ENCODE measurements around the gene ANAPC7.

The ANAPC7 gene

DNA sequence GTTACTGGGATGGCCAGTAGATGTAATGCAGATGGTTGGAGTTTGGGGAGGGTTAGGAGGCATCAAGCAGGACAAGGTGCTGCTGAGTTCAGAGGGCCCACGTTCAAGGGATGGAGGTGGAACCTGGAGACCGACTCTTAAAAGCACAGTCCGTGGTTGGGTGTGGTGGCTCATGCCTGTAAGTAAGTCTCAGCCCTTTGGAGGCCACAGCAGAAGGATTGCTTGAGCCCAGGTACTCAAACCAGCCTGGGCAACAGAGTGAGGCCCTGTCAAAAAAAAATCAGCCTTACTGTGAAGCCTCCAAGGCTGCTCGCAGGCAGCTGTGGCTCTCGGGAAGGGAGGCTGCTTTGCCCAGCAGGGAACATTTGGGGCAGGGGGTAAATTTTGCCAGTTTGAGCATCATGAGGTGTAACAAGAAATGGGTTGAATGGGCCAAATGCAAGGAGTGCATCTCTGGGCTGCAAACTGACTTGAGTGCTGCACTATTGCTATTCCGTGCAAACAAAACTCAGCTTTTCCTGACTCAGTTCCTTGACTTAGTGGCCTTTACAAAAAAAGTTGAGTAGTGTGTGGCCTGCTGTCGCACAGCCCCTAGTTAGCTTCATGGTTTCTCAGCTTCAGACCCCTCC lies 55.0 kb downstream of the ANAPC7 start:
- H3K4me1 ChIP-seq (ENCODE audit: control insufficient read depth, insufficient read depth, low read length) = no peaks in the 10 kb centered on the region
- H3K9me3 ChIP-seq (ENCODE audit: control insufficient read depth, insufficient read depth, low read depth, low read length) = no peaks in the 10 kb centered on the region
- POLR2A ChIA-PET = no interaction called here
- CTCF ChIA-PET = interaction anchor here (0.7 kb wide), 2 partner anchors 14 to 364 kb away, joined by 3 read pairs; no protein-coding TSS in a partner anchor
- H3K36me3 ChIP-seq (ENCODE audit: control insufficient read depth in 2 of 2, insufficient read depth in 1 of 2, low read length in 2 of 2) = peaks cover 22 to 81% of the 10 kb centered on the region in 2 experiments
- H3K27ac ChIP-seq (ENCODE audit: extremely low read depth, low read depth, low read length) = no peak overlapping the region
- no peak for TF ChIP-seq ZNF148 (tag by site-specific recombination; IDR thresholded peaks at IDR 0.05; ENCODE audit: borderline replicate concordance)
- no peak for TF ChIP-seq ZFP41 (tag by site-specific recombination; IDR thresholded peaks at IDR 0.05; ENCODE audit: borderline replicate concordance)
- TF ChIP-seq ZNF830 (tag by site-specific recombination; IDR thresholded peaks at IDR 0.05; ENCODE audit: low read depth) = no peak
- TF ChIP-seq ZSCAN5A (tag by site-specific recombination; IDR thresholded peaks at IDR 0.05) = no peak
- TF ChIP-seq ZNF23 (tag by site-specific recombination; IDR thresholded peaks at IDR 0.05; ENCODE audit: borderline replicate concordance) = no peak
- TF ChIP-seq ZNF140 (tag by site-specific recombination; IDR thresholded peaks at IDR 0.05) = no peak
- no peak for TF ChIP-seq ZNF37A (tag by site-specific recombination; IDR thresholded peaks at IDR 0.05)
- TF ChIP-seq ZNF473 (tag by site-specific recombination; IDR thresholded peaks at IDR 0.05) = no peak
- no peak for TF ChIP-seq ZNF416 (tag by site-specific recombination; IDR thresholded peaks at IDR 0.05)
- no peak for TF ChIP-seq ZNF664 (tag by site-specific recombination; IDR thresholded peaks at IDR 0.05)
- TF ChIP-seq ZNF785 (tag by site-specific recombination; IDR thresholded peaks at IDR 0.05) = no peak
- no peak for TF ChIP-seq REPIN1 (tag by site-specific recombination; IDR thresholded peaks at IDR 0.05; ENCODE audit: low read depth)
- TF ChIP-seq, protein P1, sequence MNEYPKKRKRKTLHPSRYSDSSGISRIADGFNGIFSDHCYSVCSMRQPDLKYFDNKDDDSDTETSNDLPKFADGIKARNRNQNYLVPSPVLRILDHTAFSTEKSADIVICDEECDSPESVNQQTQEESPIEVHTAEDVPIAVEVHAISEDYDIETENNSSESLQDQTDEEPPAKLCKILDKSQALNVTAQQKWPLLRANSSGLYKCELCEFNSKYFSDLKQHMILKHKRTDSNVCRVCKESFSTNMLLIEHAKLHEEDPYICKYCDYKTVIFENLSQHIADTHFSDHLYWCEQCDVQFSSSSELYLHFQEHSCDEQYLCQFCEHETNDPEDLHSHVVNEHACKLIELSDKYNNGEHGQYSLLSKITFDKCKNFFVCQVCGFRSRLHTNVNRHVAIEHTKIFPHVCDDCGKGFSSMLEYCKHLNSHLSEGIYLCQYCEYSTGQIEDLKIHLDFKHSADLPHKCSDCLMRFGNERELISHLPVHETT (tag by site-specific recombination; IDR thresholded peaks at IDR 0.05) = no peak
- TF ChIP-seq ZNF677 (tag by site-specific recombination; IDR thresholded peaks at IDR 0.05) = no peak
- H3K4me3 ChIP-seq (ENCODE audit: low read depth, low read length) = no peak overlapping the region

DNA sequence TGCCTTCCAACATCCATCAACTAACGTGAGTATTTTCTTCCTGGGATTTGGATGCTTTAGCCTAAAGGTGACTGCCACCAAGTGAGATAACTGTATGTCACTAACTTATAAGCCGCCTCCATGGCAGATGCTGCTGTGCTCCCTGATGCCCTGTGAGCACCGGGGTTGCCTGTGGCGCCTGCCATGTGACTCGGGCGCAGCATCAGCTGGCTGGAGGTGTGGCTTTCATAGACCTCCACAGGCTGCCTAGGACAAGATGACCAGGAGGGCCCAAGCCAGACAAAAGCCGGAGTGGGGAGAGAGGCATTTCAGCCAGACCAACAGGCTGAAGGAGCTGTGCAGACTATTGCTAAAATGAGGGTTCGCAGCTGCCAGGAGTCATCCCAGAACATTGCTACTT lies 55.7 kb downstream of the ANAPC7 start:
- CTCF ChIA-PET = no interaction called here
- H3K27ac ChIP-seq (ENCODE audit: extremely low read depth, low read depth, low read length) = no peak overlapping the region
- POLR2A ChIA-PET = no interaction called here
- H3K4me3 ChIP-seq (ENCODE audit: low read depth, low read length) = no peak overlapping the region
- H3K4me1 ChIP-seq (ENCODE audit: control insufficient read depth, insufficient read depth, low read length) = no peaks in the 10 kb centered on the region
- H3K36me3 ChIP-seq (ENCODE audit: control insufficient read depth in 2 of 2, insufficient read depth in 1 of 2, low read length in 2 of 2) = peaks cover 29 to 86% of the 10 kb centered on the region in 2 experiments
- H3K9me3 ChIP-seq (ENCODE audit: control insufficient read depth, insufficient read depth, low read depth, low read length) = no peaks in the 10 kb centered on the region
- TF ChIP-seq ZNF704 (tag by site-specific recombination; IDR thresholded peaks at IDR 0.05) (no peak), ZNF223 (tag by site-specific recombination; IDR thresholded peaks at IDR 0.05) (no peak), ZNF610 (tag by site-specific recombination; IDR thresholded peaks at IDR 0.05; ENCODE audit: borderline replicate concordance) (no peak), KLF1 (tag by site-specific recombination; IDR thresholded peaks at IDR 0.05) (no peak), ZNF350 (tag by site-specific recombination; IDR thresholded peaks at IDR 0.05) (no peak), ZNF670 (tag by site-specific recombination; IDR thresholded peaks at IDR 0.05; ENCODE audit: low read depth) (no peak), ZNF701 (tag by site-specific recombination; IDR thresholded peaks at IDR 0.05) (no peak), HOXC10 (CRISPR knock-in tag; IDR thresholded peaks at IDR 0.05) (no peak), ZNF621 (tag by site-specific recombination; IDR thresholded peaks at IDR 0.05) (no peak), ZNF571 (tag by site-specific recombination; IDR thresholded peaks at IDR 0.05) (no peak), ZNF501 (tag by site-specific recombination; IDR thresholded peaks at IDR 0.05) (no peak), ZNF629 (tag by site-specific recombination; IDR thresholded peaks at IDR 0.05) (no peak), ZNF302 (tag by site-specific recombination; IDR thresholded peaks at IDR 0.05; ENCODE audit: low read depth) (no peak), ZFP69B (tag by site-specific recombination; IDR thresholded peaks at IDR 0.05) (no peak)
- TF ChIP-seq, protein P2, sequence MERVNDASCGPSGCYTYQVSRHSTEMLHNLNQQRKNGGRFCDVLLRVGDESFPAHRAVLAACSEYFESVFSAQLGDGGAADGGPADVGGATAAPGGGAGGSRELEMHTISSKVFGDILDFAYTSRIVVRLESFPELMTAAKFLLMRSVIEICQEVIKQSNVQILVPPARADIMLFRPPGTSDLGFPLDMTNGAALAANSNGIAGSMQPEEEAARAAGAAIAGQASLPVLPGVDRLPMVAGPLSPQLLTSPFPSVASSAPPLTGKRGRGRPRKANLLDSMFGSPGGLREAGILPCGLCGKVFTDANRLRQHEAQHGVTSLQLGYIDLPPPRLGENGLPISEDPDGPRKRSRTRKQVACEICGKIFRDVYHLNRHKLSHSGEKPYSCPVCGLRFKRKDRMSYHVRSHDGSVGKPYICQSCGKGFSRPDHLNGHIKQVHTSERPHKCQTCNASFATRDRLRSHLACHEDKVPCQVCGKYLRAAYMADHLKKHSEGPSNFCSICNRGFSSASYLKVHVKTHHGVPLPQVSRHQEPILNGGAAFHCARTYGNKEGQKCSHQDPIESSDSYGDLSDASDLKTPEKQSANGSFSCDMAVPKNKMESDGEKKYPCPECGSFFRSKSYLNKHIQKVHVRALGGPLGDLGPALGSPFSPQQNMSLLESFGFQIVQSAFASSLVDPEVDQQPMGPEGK (tag by site-specific recombination; IDR thresholded peaks at IDR 0.05) = no peak

All from HEK293 (cell line).